SK-N-MC (cell line): ENCODE data around the gene MYH16.

Experiments
- EZH2 ChIP-seq: fragments of 200-600 bp; sonication (generic); IDR thresholded peaks from one replicate; pipeline ENCODE4 v1.6.1; 2017; ENCODE audit warnings: antibody characterized with exemption
- POLR2AphosphoS5 ChIP-seq: IDR thresholded peaks from 2 replicates; pipeline ENCODE4 v1.6.1; 2012; ENCODE audit warnings: mild to moderate bottlenecking, low read depth, low read length, borderline replicate concordance

DNA sequence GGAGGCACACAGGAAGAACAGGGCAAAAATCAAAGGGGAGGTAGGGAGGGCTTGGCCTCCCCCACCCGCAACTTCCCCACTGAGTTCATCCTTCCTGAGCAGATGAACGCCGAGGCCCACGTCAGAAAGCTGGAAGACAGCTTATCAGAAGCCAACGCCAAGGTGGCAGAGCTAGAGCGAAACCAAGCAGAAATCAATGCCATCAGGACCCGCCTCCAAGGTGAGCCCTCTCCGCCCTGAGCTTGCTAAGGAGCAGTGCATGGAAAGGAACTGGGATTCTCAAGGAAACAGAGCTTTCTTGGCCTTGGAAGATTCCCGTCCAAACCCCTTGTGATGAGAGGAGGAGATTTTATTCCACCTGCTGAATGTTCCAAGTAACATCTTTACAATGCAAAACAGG lies 16.5 kb downstream of the MYH16 start:
- TF ChIP-seq POLR2AphosphoS5 (no peak), EZH2 (no peak)
